Spleen (tissue), 11 donors: ENCODE results near the gene NAA80. TPM values are rescaled to one million over a fixed set of nuclear protein-coding genes. Genes with fewer than 3 reads are reported as not detected.

Experiments used
- DNase-seq: peaks from one replicate; pipeline ENCODE4 v3.0.0-alpha.2; 2020
- H3K27ac ChIP-seq, 8 donors: fragments of 200-600 bp; sonication (generic) in 7 of 8; 1 replicate in 4 of 8; 2 replicates in 4 of 8; pipeline versions ENCODE4 v1.5.0 to v1.8.0; 2016 to 2021; ENCODE audit warnings: inconsistent platforms in 4 of 8, mild to moderate bottlenecking in 4 of 8, moderate library complexity in 1 of 8
- H3K27me3 ChIP-seq, 7 donors: fragments of 200-600 bp; sonication (generic) in 6 of 7; replicated peaks in 1 of 7; 1 replicate in 4 of 7; 2 replicates in 3 of 7; pipeline versions ENCODE4 v1.5.0 to v1.8.0; 2016 to 2021; ENCODE audit warnings: inconsistent platforms in 3 of 7, mild to moderate bottlenecking in 1 of 7
- H3K36me3 ChIP-seq, 6 donors: fragments of 200-600 bp; sonication (generic) in 5 of 6; 1 replicate in 4 of 6; 2 replicates in 2 of 6; pipeline versions ENCODE4 v1.5.0 to v1.8.0; 2016 to 2021; ENCODE audit warnings: inconsistent platforms in 2 of 6
- H3K4me1 ChIP-seq, 6 donors: fragments of 200-600 bp; sonication (generic) in 5 of 6; 1 replicate in 3 of 6; 2 replicates in 3 of 6; pipeline versions ENCODE4 v1.5.0 to v1.8.0; 2016 to 2021; ENCODE audit warnings: inconsistent platforms in 3 of 6
- H3K4me3 ChIP-seq, 8 donors: fragments of 200-600 bp; sonication (generic) in 7 of 8; 1 replicate in 4 of 8; 2 replicates in 4 of 8; pipeline versions ENCODE4 v1.5.0 to v1.8.0; 2016 to 2021; ENCODE audit warnings: inconsistent platforms in 4 of 8, mild to moderate bottlenecking in 4 of 8, moderate library complexity in 2 of 8
- H3K9me3 ChIP-seq, 8 donors: fragments of 200-600 bp; sonication (generic) in 7 of 8; 1 replicate in 4 of 8; 2 replicates in 4 of 8; pipeline versions ENCODE4 v1.5.0 to v1.8.0; 2016 to 2021; ENCODE audit warnings: inconsistent platforms in 4 of 8
- CTCF ChIP-seq, 11 experiments: fragments of 200-600 bp in 7 of 11; fragments of 450-650 bp in 4 of 11; sonication (generic) in 4 of 11; IDR thresholded peaks in 8 of 11; conservative IDR thresholded peaks in 3 of 11; 1 replicate in 7 of 11; 2 replicates in 4 of 11; pipeline versions ENCODE4 v1.4.0 to v1.8.0; 2016 to 2021; ENCODE audit warnings: antibody characterized with exemption in 11 of 11, inconsistent platforms in 4 of 11, mild to moderate bottlenecking in 1 of 11
- POLR2A ChIP-seq, 3 donors: fragments of 450-650 bp; IDR thresholded peaks; one replicate each; pipeline ENCODE4 v1.5.1; 2017; ENCODE audit warnings: antibody characterized with exemption in 3 of 3, mild to moderate bottlenecking in 1 of 3
- POLR2AphosphoS5 ChIP-seq, 3 donors: sonication (generic); formaldehyde crosslinking; IDR thresholded peaks; one replicate each; pipeline ENCODE4 v1.5.1; 2017; ENCODE audit warnings: antibody characterized with exemption in 3 of 3
- WGBS, 5 donors: extraction: QIAGEN DNeasy Blood & Tissue Kit in 3 of 5; methylation state at CpG; one replicate each; pipeline versions ENCODE4 v1.1.5 to v1.1.7; 2013 to 2018; 5-methylcytosine and 5-hydroxymethylcytosine counted together
- intact Hi-C: fragments of 100-400 bp; cut with DNase I; formaldehyde crosslinking; loops from one replicate; pipeline ENCODE4 v1.15.0; 2023; ENCODE audit warnings: low total_unique reads
- polyA plus RNA-seq, 3 donors: library from polyadenylated mRNA; stranded (reverse); fragments of 200-250 nt; gene quantifications; one replicate each; pipeline ENCODE4 v1.2.1, GENCODE V29; 2013
- total RNA-seq, 7 donors: library from RNA; depleted of rRNA in 3 of 7; stranded (reverse); fragments of >200 nt in 3 of 7; fragmentation: NEBNext Ultra II Directional in 4 of 7; extraction: Animal tissue kit (Norgen Biotek cat#: 25700) in 4 of 7; gene quantifications; one replicate each; pipeline versions ENCODE4 v1.1.0 to v1.2.1, GENCODE V29; 2016 to 2021
- donor health status: healthy with polysubstance abuse.
- donor health status: DM: no; HTN: no; CAD: no; lungs with moderate emphysema.
- donor health status: DM: no; HTN: no; CAD: no.
- donor health status: Bipolar disorder and iron deficiency.
- donor health status: healthy.
- donor health status: DM: no; HTN: no; CAD: no.
- donor health status: DM: yes; HTN: yes; CAD: no.

The NAA80 gene
- total and polyA plus RNA-seq, 10 donors = 7.8 to 15.5 (median 12.8) TPM

- Histone ChIP-seq H3K27me3 (no peaks in the 10 kb centered on the region), H3K27ac (peak overlapping the region; percentile 44 to 99 (median 97))
- intact Hi-C loops = no loop called here
Observed at GRCh38 chr3:50334339-50335075, 35.3 kb upstream of the NAA80 start.

GRCh38 chr3:50333744-50334328 is 34.6 kb upstream of the NAA80 start:
- WGBS, 5 donors = 49 to 77% (median 56%) methylated on average over 11 to 12 of the region's 12 CpGs
- Histone ChIP-seq H3K36me3 (peaks cover 0 to 68% (median 38%) of the 10 kb centered on the region in 6 donors), H3K27me3 (no peaks in the 10 kb centered on the region), H3K9me3 (no peaks in the 10 kb centered on the region), H3K27ac (peak overlapping the region; percentile 44 to 99 (median 97)), H3K4me1 (peaks cover 43 to 95% (median 62%) of the 10 kb centered on the region in 6 donors), H3K4me3 (peak overlapping the region in 1 of 8 donors; percentile 27)
- no peak for DNase-seq
- peak in 2 of 3 donors; percentile 52 to 80 for TF ChIP-seq POLR2AphosphoS5 (IDR thresholded peaks at IDR 0.05)
- no peak for TF ChIP-seq POLR2A (IDR thresholded peaks at IDR 0.05)
- TF ChIP-seq CTCF (IDR thresholded peaks at IDR 0.05 in 8 of 11, conservative IDR thresholded peaks at IDR 0.05 in 3 of 11) = no peak
- intact Hi-C loops = no loop called here

More at GRCh38 chr3:50334339-50335075, 35.3 kb upstream of the NAA80 start:
- no peak for DNase-seq
- TF ChIP-seq POLR2A (IDR thresholded peaks at IDR 0.05) (no peak), POLR2AphosphoS5 (IDR thresholded peaks at IDR 0.05) (no peak), CTCF (IDR thresholded peaks at IDR 0.05 in 8 of 11, conservative IDR thresholded peaks at IDR 0.05 in 3 of 11) (no peak)
- Histone ChIP-seq H3K4me1 (peaks cover 49 to 95% (median 65%) of the 10 kb centered on the region in 6 donors), H3K9me3 (no peaks in the 10 kb centered on the region), H3K36me3 (peaks cover 0 to 61% (median 33%) of the 10 kb centered on the region in 6 donors), H3K4me3 (peak overlapping the region in 1 of 8 donors; percentile 27)
- 46 to 73% (median 65%) methylated on average over 5 of the region's 5 CpGs for WGBS, 5 donors

GRCh38 chr3:50331364-50331907 is 32.2 kb upstream of the NAA80 start:
- Histone ChIP-seq H3K4me3 (no peak overlapping the region), H3K27me3 (no peaks in the 10 kb centered on the region), H3K9me3 (no peaks in the 10 kb centered on the region), H3K27ac (peak overlapping the region in 1 of 8 donors; percentile 99), H3K36me3 (peaks cover 0 to 73% (median 39%) of the 10 kb centered on the region in 6 donors), H3K4me1 (peaks cover 48 to 98% (median 65%) of the 10 kb centered on the region in 6 donors)
- TF ChIP-seq POLR2AphosphoS5 (IDR thresholded peaks at IDR 0.05) (peak in 2 of 3 donors; percentile 46 to 67), POLR2A (IDR thresholded peaks at IDR 0.05) (no peak)
- intact Hi-C loops = no loop called here
- peak; percentile 64 for DNase-seq
- WGBS, 5 donors = 92 to 97% (median 95%) methylated on average over 15 to 19 of the region's 19 CpGs

GRCh38 chr3:50330330-50330729 is 31.1 kb upstream of the NAA80 start:
- Histone ChIP-seq H3K27ac (peak overlapping the region in 1 of 8 donors; percentile 21), H3K4me3 (no peak overlapping the region), H3K9me3 (no peaks in the 10 kb centered on the region), H3K36me3 (peaks cover 0 to 78% (median 49%) of the 10 kb centered on the region in 6 donors), H3K4me1 (peaks cover 38 to 98% (median 65%) of the 10 kb centered on the region in 6 donors), H3K27me3 (no peaks in the 10 kb centered on the region)
- intact Hi-C loops = no loop called here
- TF ChIP-seq POLR2AphosphoS5 (IDR thresholded peaks at IDR 0.05) (peak in 2 of 3 donors; percentile 43 to 61), POLR2A (IDR thresholded peaks at IDR 0.05) (no peak), CTCF (IDR thresholded peaks at IDR 0.05 in 8 of 11, conservative IDR thresholded peaks at IDR 0.05 in 3 of 11) (no peak)
- WGBS, 5 donors = 93 to 100% (median 95%) methylated on average over 4 to 10 of the region's 10 CpGs
- DNase-seq = peak; percentile 69
